ENCODE measurements around the gene PSG4. TPM values are rescaled to one million over a fixed set of nuclear protein-coding genes. Genes with fewer than 3 reads are reported as not detected.

PSG4 gene
- total RNA-seq, 2 donors from 2014 or later: not detected

Other genes starting within 250 kb of the PSG4 start
- gene PSG11, start 179.2 kb downstream of the PSG4 start, total RNA-seq: not detected
- gene PSG2, start 122.9 kb downstream of the PSG4 start, total RNA-seq: not detected
- not detected for gene PSG5, start 19.1 kb downstream of the PSG4 start, total RNA-seq
- gene PSG9, start 63.9 kb upstream of the PSG4 start, total RNA-seq: not detected
- gene CD177, start 148.0 kb upstream of the PSG4 start, total RNA-seq: 1 to 10 TPM in 1 of 2 donors, under 1 TPM in 1; 0.27 to 1.1 TPM
- not detected for gene TEX101, start 209.3 kb upstream of the PSG4 start, total RNA-seq

Data from left cardiac atrium (tissue), 2 donors.